Amniotic stem cell (primary cell): ENCODE measurements around the gene PBOV1.

Experiments used
- DNase-seq: peaks from one replicate; lab custom pipeline; 2025; lab: John Stamatoyannopoulos, UW

PBOV1 gene

GRCh38 chr6:138204792-138205384 is 13.4 kb downstream of the PBOV1 start:
- no peak for DNase-seq

- no peak for DNase-seq
These were observed 14.0 kb downstream of the PBOV1 start for GRCh38 chr6:138204303-138204702.

DNA sequence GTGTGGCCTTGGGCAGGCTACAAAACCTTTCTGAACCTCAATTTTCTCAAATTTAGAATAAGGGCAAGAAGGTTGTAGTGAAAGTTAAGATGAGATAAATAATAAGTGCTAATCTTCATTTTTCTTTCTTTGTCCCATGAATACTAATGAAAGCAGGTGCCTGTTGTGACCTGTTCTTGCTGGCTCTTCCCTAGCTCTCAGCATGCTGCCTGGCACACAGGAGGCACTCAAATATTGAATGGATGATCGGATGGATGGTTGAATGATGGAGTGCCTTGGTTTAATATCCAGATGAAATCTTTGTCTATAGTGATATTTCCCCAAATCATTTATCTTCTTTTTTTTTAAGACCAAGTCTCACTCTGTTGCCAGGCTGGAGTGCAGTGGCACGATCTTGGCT is 15.0 kb downstream of the PBOV1 start:
- no peak for DNase-seq

DNA sequence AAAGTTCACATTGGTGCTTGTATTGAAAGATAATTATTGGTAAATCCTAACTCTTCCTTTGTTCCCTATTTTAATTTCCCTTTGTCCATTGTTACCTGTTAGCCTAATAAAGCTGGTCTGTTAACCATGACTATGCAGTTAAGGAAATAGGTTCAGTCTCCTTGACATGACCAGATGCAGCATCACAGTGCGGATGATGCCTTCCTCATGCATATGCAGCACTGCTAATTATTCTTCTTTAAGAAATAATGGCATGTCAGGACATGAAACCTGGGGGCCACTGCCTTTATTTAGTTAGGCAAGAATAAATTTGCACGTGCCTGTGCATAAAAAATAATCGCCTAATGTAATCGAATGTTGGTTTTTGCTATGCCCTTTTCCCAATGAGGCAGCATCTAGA is 16.5 kb downstream of the PBOV1 start:
- no peak for DNase-seq

DNA sequence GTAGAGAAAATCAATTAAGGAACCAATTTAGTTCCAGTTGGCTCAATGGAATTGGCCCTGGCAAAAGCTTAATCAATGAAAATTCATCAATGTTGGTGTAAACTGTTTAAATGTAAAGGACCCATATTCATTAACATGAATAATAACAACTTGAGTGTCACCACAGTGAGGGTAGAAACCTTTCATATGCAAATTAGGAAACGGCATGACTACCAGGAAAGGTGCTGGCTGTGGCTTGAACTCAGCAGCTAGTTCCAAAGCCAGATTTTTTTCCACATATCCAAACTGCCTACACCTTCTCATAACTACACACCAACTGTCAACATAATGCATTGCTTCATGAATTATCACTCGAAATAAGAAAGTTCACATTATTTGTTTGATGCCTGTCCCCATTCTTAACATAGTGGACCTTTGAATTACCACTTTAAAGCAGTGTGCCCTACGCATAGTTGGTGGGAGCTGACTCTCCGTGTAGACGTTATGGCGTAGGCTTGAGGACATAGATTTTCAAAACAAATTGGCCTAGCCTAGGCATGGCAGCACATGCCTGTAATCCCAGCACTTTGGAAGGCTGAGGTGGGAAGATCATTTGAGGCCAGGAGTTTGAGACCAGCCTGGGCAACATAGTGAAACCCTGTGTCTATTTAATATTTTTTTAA is 19.7 kb downstream of the PBOV1 start:
- DNase-seq = no peak

DNA sequence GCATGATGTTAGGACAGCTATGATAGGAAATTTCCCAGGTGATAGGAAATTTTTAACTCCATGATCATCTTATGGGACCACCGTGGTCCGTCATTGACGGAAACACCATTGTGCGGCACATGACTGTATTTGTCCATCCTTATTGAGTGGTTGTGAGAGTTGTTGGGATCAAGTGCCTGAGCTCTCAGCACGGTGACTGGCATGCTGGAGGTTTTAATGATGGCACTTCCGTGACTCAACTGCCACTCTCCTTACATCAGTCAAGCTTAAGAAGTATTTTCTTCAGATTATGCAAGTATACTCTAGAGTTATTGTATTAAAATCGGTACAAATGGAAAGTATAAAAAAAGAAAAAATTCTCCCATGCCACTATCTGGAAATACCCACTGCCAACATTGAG is 20.7 kb downstream of the PBOV1 start:
- no peak for DNase-seq

DNA sequence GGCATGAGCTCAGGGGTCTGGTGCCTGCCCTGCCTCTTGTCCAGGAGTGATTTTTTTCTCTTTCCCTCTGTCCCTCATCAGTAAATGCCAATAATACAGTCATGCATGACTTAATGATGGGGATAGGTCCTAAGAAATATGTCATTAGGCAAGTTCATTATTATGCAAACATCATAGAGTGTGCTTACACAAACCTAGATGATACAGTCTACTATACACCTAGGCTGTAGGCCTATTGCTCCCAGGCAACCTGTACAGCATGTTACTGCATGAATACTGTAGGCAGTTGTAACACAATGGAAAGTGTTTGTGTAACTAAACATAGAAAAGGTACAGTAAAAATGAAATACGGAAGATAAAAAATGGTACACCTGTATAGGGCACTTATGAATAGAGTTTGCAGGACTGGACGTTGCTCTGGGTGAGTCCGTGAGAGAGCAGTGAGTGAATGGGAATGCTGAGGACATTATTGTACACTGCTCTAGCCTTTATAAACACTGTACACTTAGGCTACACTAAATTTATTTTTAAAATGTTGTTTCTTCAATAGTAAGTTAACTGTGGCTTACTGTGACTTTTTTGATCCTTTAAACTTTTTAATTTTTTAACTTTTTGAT is 22.1 kb downstream of the PBOV1 start:
- DNase-seq = no peak

DNA sequence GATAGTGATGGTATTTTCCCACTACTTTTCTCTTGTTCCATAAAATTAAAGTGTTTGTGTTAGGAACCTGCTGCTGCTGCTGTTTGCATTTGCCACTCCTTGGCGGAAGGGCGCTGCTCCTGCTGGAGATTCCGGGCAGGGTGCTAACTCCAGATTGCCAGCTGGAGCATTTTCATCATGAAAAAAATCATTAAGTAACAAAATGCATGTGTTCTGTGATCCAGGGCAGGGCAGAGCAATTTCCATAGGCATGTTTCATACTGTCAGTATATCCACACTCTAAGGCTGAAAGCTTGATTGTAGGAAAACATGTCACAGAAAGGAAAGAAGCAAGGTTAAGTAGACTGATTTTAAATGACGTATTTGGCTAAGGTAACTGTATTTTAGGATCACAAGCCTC is 24.0 kb downstream of the PBOV1 start:
- DNase-seq = no peak

DNA sequence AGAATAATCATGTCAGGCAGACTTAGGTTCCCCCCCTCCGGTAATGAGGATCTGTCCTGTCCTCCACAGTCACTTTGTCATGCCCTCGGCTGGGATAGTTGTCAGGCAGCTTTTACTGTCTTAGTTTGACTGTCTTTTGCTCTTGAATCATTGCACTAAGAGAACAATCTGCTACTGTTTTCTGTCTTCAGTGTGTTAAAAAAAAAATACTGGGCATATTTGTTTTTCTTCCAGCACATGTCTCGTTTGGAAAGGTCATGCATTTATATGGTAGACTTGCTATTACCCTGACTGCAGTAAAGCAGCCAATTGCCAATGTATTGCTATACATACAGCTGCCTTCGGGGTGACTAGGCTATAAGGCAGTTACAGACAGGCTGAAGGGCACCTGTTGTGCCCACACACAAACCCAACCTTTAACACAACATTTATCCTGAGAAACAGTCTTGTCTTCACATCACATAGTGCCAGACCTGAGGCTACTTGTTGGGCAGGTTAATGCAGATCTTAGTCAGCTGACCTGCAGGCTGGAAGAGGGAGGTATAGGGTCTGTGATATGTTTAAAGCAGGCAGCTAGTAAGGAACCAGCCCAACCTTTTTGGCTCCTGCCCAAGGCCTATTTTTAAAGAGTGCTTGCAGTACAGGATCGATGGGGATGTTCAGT is 29.9 kb downstream of the PBOV1 start:
- no peak for DNase-seq

GRCh38 chr6:138187156-138187555 is 31.1 kb downstream of the PBOV1 start:
- DNase-seq = no peak

- no peak for DNase-seq
These were observed 34.1 kb downstream of the PBOV1 start for GRCh38 chr6:138184230-138184629.

DNA sequence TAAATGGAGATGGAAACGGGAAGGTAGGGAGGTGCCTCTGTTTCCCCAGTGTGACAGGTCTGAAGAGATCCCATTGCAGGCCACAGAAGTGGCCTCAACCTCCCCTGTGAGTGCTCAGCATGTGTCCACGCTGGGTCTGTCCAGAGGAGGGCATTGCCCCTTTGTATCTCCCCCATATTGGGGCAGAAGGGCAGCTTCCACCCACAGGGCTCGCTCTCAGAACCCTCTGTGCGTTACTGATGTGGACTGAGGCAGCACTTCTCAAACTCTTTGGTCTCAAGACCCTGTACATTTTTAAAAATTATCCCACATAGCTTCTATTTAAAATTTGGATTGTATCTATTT is 34.5 kb downstream of the PBOV1 start:
- DNase-seq = no peak

DNA sequence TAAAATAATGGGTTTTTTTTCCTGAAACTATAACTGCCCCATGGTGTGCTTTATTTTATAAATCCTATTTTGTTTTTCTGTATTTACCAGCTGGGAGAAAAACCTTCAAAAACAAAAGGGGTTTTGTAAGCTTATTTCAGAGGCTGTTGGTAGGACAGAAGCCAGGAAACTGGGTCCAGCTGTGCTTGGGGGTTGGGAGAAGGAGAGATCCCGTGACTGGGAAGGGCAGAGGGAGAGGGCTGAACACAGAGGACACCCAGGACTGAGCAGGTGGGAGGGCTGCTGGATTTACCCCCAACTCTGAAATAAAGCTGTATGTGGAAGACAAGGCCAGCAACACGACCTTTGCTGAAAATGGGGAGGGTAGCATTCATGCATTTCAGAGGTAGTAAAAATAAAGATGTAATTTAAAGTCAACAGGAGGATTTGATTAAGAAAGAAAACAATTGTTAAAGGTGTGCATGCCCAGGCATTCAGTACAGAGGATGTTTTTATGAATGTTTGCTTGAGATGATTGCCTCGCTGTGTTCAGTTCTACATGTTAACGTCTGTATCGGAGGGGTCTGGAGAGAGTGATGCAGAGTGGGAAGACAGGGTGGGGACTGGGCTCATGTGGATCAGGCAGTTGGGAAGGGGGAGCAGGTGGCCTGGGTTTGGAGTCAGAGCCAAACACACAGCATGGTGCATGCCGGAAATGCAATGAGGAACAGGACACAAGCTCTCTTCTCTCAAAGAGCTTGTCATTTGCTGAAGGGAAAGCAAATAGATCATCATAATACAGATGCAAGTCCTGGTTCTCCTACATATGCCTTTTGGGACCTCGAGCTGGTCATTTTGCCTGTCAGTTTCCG is 35.1 kb downstream of the PBOV1 start:
- no peak for DNase-seq

DNA sequence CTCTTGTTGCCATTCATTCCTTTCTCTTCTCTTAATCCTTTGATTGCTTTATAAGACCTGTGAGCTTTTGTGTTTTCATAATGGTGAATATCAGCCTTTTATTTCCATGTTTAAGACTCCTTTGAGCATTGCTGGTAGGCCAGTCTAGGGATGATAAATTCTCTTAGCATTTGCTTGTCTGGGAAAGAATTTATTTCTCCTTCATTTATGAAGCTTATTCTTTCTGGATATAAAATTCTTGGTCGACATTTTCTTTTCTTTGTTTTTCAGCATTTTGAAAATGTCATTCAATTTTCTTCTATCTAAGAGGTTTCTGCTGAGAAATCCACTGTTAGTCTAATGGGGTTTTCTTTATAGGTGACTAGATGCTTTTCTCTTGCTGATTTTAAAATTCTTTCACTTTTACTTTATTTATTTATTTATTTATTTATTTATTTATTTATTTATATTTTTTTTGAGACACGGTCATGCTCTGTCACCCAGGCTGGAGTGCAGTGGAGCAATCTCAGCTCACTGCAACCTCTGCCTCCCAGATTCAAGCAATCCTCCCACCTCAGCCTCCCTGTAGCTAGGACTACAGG is 41.5 kb downstream of the PBOV1 start:
- DNase-seq = no peak

DNA sequence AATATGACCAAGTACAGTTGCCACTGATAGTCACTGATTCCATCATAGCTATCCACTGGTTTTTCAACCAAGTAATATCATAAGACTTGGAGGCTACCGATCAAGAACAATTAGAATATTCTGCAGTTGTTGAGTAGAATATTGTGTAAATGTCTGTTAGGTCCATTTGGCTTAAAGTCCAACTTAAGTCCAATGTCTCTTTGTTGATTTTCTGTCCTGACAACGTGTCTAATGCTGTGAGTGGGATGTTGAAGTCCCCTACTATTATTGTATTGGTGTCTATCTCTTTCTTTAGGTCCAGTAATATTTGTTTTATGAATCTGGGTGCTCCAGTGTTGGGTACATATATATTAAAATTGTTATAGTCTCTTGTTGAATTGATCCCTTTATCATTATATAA is 42.7 kb downstream of the PBOV1 start:
- no peak for DNase-seq
